HG03039 (cell line): Measurements from ENCODE around the gene PEPD.
"Not testable (repeated sequence)": the region's sequence is repeated elsewhere in the genome, so short reads cannot be mapped to it uniquely, and the experiment has no call there.

ENCODE experiments used
- ATAC-seq: cut with Tn5 transposase; IDR thresholded peaks from one replicate; pipeline ENCODE4 v1.9.1; 2021; ENCODE audit warnings: mild to moderate bottlenecking, moderate library complexity; ENCODE audit not compliant: unreplicated experiment

The PEPD gene

GRCh38 chr19:33479570-33479969, 42.0 kb downstream of the PEPD start:
- ATAC-seq: not testable (repeated sequence)

DNA sequence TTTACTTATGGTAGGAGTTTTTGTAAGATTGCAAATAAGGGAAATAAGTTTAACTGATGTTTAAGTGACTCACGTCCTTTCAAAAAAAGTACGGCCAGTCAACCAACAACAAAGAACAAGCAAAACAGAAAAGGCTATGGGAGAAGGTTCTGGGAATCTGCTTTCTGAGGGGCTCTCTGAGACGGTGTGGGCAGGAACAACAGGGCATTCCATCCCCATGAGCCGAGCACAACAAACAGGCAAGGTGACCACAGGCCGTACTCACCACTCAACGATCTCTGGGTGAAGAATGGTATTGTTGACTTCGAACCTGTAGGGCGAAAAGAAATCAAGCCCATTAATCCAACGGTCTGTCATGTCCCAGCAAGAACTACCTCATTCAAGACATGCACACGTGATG, 43.8 kb downstream of the PEPD start:
- ATAC-seq: no peak

GRCh38 chr19:33476151-33476707, 45.4 kb downstream of the PEPD start:
- ATAC-seq: no peak

DNA sequence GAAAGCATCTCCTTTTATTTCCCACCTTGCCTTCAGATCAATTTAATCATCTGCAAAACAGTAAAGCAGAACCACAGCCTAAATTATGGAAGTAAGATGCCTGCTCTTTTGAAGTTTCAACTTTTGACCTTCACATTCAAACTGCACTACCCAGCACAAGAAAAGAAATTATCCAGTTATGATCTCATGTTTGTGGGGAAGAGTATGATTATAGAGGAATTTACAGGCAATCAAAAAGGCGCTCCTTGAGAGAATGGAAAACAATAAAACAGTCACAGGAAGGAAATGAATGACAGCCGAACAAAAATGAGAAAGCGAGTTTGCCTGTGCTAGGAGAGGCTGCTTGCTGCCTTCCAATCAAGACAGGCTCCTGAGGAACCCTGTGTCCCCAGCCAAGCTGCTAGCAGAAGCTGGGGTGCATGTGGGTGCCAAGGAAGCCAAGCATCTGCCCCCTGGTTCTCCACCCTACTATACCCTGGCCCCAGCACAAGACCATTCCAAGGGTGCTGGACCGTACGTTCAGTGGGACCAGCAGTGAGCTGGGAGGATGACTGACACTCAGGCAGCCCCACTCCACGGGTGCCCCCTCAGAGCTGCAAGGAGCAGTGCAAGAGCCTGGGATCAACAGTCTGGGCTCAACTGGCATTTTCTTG, 47.8 kb downstream of the PEPD start:
- ATAC-seq: no peak

- ATAC-seq: no peak
These were observed 48.6 kb downstream of the PEPD start for GRCh38 chr19:33472691-33473652.

GRCh38 chr19:33472226-33472625, 49.4 kb downstream of the PEPD start:
- no peak for ATAC-seq

DNA sequence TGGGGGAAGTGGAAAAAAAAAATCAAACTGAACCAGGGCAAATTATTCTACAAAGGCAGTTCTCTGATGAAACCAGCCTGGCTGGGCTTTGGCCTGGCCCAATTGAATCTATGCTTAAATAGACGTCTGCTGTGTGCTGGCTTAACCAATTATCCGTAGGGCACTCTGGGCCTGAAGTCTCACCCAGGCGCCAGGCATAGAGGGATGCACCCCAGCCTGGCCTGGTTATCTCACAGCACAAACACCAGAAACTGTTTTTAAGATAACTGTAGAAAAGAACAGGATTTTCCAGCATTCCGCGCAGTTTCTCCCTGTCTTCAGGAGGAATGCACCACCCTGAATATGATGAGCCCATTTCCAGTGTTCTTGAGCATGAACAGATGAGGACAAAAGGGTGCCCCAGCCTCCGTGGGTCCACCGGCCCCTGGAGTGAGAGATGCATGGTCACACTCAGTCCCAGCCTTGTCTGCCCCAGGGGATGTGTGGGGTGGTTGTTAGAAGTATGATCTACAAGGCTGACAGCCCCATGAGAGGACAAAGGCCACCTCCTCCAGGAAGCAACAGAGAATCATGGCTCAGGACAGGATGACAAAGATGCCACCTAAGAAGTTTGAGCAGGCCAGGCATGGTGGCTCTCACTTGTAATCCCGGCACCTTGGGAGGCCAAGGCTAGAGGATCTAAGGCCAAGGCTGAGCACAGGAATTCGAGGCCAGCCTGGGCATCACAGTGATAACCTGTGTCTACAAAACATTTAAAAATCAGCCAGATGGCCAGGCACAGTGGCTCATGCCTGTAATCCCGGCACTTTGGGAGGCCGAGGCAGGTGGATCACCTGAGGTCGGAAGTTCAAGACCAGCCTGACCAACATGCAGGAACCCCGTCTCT, 50.2 kb downstream of the PEPD start:
- ATAC-seq: no peak

DNA sequence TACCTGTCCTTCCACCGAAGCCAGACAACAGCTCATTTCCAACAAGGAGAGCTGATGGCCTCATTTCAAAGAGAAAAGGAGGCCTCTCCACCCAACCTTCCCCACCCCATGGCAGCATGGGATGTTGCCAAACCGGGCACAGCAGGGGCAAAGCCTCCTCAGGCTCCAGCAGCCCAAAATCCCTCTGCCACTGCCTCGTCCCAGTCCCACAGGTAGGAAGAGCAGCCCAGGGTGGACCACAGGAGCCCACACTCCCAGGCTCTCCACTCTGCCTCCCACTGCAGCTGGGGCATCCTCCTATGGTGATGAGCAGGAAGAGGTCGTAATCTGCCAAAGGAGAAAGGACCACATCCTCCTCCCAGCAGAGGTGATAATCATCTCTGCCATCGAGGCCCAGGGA, 50.9 kb downstream of the PEPD start:
- no peak for ATAC-seq

- no peak for ATAC-seq
These were observed 51.6 kb downstream of the PEPD start for GRCh38 chr19:33470040-33470330.

DNA sequence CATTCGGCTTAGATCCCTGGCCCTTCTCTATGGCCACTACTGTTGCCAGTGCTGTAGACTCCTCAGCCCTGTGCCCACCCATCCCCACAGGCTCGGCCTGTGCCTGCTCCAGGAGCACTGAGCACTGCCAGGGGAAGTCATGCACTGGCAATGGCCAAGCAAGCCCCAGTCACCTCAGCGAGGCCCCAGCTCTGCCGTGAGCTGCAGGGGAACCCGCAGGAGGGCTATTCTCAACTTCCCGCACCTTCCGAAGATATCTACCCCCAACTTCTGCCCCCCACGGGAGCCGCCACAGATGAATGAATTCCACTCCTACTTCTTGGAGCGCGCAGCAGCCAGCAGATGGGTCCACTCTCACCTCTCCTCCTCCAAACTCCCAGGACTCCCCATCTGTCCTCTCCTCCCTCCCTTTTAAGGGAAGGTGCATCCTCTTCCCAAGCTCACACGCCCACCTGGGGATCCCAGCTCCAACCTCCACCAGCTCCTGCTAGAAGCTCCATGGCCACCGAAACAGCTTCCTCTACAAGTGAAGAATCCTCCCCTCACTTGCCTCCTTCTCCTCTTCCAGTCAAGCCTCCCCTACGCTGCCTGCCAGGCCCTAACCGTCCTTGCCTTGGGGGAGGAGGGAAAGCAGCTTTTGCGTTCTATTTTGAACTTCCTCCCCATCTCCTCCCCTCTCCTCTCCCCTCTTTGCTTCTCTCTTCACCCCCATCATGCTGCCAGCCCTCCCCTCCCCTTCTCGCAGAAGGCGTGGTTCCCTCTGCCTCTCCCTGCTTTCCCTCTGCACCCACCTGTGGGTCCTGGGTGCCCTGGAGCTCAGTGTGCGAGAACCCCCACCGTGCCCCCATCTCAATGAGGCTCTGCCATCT, 52.2 kb downstream of the PEPD start:
- ATAC-seq: no peak

GRCh38 chr19:33468361-33469170, 53.0 kb downstream of the PEPD start:
- ATAC-seq: no peak

DNA sequence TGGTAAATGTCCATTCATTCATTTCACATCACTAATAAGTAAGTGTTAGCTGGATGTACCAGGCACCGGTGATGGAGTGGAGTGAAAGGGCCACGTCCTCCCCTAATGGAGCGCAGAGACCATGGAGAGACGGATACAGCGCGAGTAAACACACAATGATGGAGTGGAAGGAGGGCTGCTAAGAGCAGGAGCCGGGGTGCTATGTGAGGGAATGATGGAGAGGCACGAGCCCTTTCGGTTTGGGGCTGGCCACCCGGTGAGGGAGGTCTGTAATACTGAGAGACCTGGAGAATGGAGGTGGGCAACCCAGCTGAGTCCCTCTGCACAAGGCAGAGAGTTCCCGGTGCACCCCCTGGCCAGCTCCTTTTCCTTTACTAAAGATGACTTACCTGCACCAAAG, 53.7 kb downstream of the PEPD start:
- no peak for ATAC-seq

- no peak for ATAC-seq
These were observed 55.8 kb downstream of the PEPD start for GRCh38 chr19:33465834-33466233.

DNA sequence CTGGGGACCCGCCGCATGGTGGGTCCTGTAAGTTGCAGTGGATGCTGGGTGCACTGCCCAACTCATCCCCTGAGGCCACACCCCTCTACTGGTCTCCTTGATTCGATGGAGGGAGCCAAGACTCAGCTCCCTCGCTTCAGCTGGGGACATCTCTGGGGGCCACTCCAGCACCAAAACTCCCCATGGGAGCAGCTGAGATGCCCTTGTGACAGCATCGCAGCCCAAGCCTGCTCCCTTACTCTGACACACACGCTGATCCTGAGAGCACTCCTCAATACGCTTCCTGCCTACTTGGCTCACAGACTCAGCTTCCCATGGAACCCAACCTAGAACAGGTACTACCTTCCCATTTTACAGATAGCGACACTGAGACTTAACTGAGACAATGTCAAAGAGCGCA, 56.2 kb downstream of the PEPD start:
- no peak for ATAC-seq

- ATAC-seq: no peak
These were observed 56.9 kb downstream of the PEPD start for GRCh38 chr19:33464733-33465115.

GRCh38 chr19:33464010-33464732, 57.4 kb downstream of the PEPD start:
- ATAC-seq: no peak

GRCh38 chr19:33463199-33463598, 58.4 kb downstream of the PEPD start:
- no peak for ATAC-seq

GRCh38 chr19:33462112-33462791, 59.3 kb downstream of the PEPD start:
- ATAC-seq: no peak
